Fibroblast of the aortic adventitia (primary cell): ENCODE results near the gene KIAA0930. TPM values are rescaled to one million over a fixed set of nuclear protein-coding genes. Genes with fewer than 3 reads are reported as not detected.

Experiments
- DNase-seq: peaks from one replicate; pipeline ENCODE4 v3.0.0-alpha.2; 2010; ENCODE audit warnings: low read depth
- H3K4me3 ChIP-seq: 2 replicates; pipeline ENCODE4 v1.5.1; 2011; ENCODE audit warnings: low read depth, mild to moderate bottlenecking, control low read depth, low read length, moderate library complexity
- small RNA-seq: library from RNA; depleted of rRNA; stranded (forward); fragments of <200 nt; gene quantifications from one replicate; pipeline ENCODE3, GENCODE V24; 2012
- total RNA-seq: library from RNA; depleted of rRNA; stranded (reverse); fragments of >200 nt; gene quantifications from 2 replicates; pipeline ENCODE4 v1.2.3, GENCODE V29; 2012; ENCODE audit warnings: low replicate concordance
- TF ChIP-seq, protein P1 (sequence below): IDR thresholded peaks from 2 replicates; pipeline ENCODE4 v1.5.1; 2011; ENCODE audit warnings: mild to moderate bottlenecking, low read length, control low read depth, inconsistent platforms; ENCODE audit not compliant: insufficient read depth

Gene KIAA0930
- total RNA-seq, 1 donor: 36.4 TPM

DNA sequence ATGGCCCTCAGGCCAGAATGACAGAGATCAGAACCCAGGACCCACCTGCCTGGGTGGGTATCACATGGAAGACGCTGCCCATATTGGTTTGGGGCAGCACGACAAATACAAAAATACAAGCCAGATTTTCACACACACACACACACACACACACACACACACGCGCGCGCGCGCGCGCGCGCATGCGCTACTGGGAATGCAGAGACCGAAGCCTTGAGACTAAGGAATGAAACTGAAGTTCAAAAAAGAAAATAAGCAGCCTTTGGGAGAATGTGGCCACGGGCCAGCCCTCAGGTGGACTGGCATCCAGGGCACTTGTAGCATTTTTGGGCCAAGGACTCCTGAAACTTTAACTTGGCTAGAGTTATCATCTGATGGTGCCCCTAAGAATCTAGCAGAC, 98.3 kb downstream of the KIAA0930 start:
- DNase-seq: no peak
- H3K4me3 ChIP-seq: no peak overlapping the region
- TF ChIP-seq, protein P1, sequence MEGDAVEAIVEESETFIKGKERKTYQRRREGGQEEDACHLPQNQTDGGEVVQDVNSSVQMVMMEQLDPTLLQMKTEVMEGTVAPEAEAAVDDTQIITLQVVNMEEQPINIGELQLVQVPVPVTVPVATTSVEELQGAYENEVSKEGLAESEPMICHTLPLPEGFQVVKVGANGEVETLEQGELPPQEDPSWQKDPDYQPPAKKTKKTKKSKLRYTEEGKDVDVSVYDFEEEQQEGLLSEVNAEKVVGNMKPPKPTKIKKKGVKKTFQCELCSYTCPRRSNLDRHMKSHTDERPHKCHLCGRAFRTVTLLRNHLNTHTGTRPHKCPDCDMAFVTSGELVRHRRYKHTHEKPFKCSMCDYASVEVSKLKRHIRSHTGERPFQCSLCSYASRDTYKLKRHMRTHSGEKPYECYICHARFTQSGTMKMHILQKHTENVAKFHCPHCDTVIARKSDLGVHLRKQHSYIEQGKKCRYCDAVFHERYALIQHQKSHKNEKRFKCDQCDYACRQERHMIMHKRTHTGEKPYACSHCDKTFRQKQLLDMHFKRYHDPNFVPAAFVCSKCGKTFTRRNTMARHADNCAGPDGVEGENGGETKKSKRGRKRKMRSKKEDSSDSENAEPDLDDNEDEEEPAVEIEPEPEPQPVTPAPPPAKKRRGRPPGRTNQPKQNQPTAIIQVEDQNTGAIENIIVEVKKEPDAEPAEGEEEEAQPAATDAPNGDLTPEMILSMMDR: no peak

Small RNA genes within 50 kb of the gene (small RNA-seq; reads per million reads assigned to genes)
- gene MIR1249: not detected

Other genes starting within 250 kb of the KIAA0930 start
- gene PHF21B, start 230.9 kb downstream of the KIAA0930 start, total RNA-seq: not detected in 2 replicates
- gene NUP50, start 77.0 kb downstream of the KIAA0930 start, total RNA-seq: 61.6 and 109 TPM in 2 replicates
- not detected in 2 replicates for gene UPK3A, start 44.1 kb upstream of the KIAA0930 start, total RNA-seq
- 18.4 and 78.0 TPM in 2 replicates for gene FAM118A, start 69.0 kb upstream of the KIAA0930 start, total RNA-seq
- gene SMC1B, start 172.7 kb upstream of the KIAA0930 start, total RNA-seq: 0.08 and 0.09 TPM in 2 replicates
- 5.7 TPM in 1 of 2 replicates, not detected in the other for gene RIBC2, start 172.8 kb upstream of the KIAA0930 start, total RNA-seq